H1 (cell line): Measurements from ENCODE around the gene CCSAP. TPM values are rescaled to one million over a fixed set of nuclear protein-coding genes. Genes with fewer than 3 reads are reported as not detected.
"Not testable (repeated sequence)": the region's sequence is repeated elsewhere in the genome, so short reads cannot be mapped to it uniquely, and the experiment has no call there.

Experiments used
- CTCF ChIA-PET: fragments of 300-600 bp; sonication (Branson Sonifier 250); formaldehyde crosslinking; loops from one replicate; lab custom pipeline; 2021; ENCODE audit not compliant: partially characterized antibody; lab: Charles Lee
- POLR2A ChIA-PET: fragments of 300-600 bp; sonication (Branson Sonifier 250); formaldehyde crosslinking; loops from one replicate; lab custom pipeline; 2021; ENCODE audit warnings: inconsistent platforms; ENCODE audit not compliant: partially characterized antibody; lab: Charles Lee
- DNase-seq, 2 experiments: peaks; one replicate each; pipeline versions ENCODE4 v3.0.0 to v3.0.0-alpha.2; 2010 to 2022; ENCODE audit warnings: low spot score in 2 of 2, low read depth in 1 of 2, mixed read lengths in 1 of 2
- FAIRE-seq: peaks from 2 replicates; lab custom pipeline; 2011; peaks lifted over from hg19 to GRCh38; lab: Jason Lieb, UNC
- H2AFZ ChIP-seq: 2 replicates; pipeline ENCODE4 v1.8.1; 2012; ENCODE audit warnings: low read length, inconsistent platforms
- H2AK5ac ChIP-seq: 2 replicates; pipeline ENCODE4 v1.6.1; 2013; ENCODE audit warnings: low read depth, low read length
- H2BK120ac ChIP-seq: replicated peaks from 2 replicates; pipeline ENCODE3; 2013; ENCODE audit warnings: low read depth, low read length, inconsistent platforms
- H2BK12ac ChIP-seq: 2 replicates; pipeline ENCODE4 v1.6.1; 2013; ENCODE audit warnings: low read depth, low read length
- H2BK15ac ChIP-seq: 2 replicates; pipeline ENCODE4 v1.6.1; 2013; ENCODE audit warnings: low read length
- H2BK20ac ChIP-seq: 2 replicates; pipeline ENCODE4 v1.6.1; 2013; ENCODE audit warnings: low read length
- H2BK5ac ChIP-seq: 2 replicates; pipeline ENCODE4 v1.6.1; 2013; ENCODE audit warnings: low read depth, low read length
- H3K14ac ChIP-seq: 2 replicates; pipeline ENCODE4 v1.6.1; 2013; ENCODE audit warnings: inconsistent platforms; ENCODE audit not compliant: insufficient read length
- H3K18ac ChIP-seq: 2 replicates; pipeline ENCODE4 v1.6.1; 2013; ENCODE audit warnings: low read length; ENCODE audit errors: extremely low read depth
- H3K23ac ChIP-seq: 2 replicates; pipeline ENCODE4 v1.6.1; 2013; ENCODE audit warnings: inconsistent platforms; ENCODE audit not compliant: insufficient read length
- H3K23me2 ChIP-seq: 2 replicates; pipeline ENCODE4 v1.6.1; 2013; ENCODE audit warnings: low read depth, low read length
- H3K27ac ChIP-seq: 2 replicates; pipeline ENCODE4 v1.6.1; 2011; ENCODE audit warnings: low read depth, low read length, inconsistent platforms
- H3K27me3 ChIP-seq, 4 experiments: replicated peaks in 1 of 4; 1 replicate in 1 of 4; 2 replicates in 3 of 4; pipeline versions ENCODE4 v1.6.1 to v1.8.1; 2011 to 2013; ENCODE audit warnings: low read length in 3 of 4, mild to moderate bottlenecking in 3 of 4, inconsistent platforms in 2 of 4, mixed read lengths in 2 of 4, moderate library complexity in 1 of 4; ENCODE audit not compliant: control insufficient read depth in 3 of 4, insufficient read depth in 3 of 4; ENCODE audit errors: extremely low read depth in 1 of 4
- H3K36me3 ChIP-seq, 4 experiments: 2 replicates each; pipeline versions ENCODE4 v1.6.1 to v1.8.1; 2011 to 2013; ENCODE audit warnings: mild to moderate bottlenecking in 4 of 4, low read length in 3 of 4, moderate library complexity in 2 of 4, control low read depth in 1 of 4, inconsistent platforms in 1 of 4; ENCODE audit not compliant: insufficient read depth in 4 of 4, control insufficient read depth in 2 of 4
- H3K4ac ChIP-seq: replicated peaks from 2 replicates; pipeline ENCODE3; 2013; ENCODE audit warnings: low read length, low read depth, mixed read lengths, inconsistent platforms; ENCODE audit not compliant: insufficient read length
- H3K4me1 ChIP-seq, 4 experiments: replicated peaks in 1 of 4; 1 replicate in 1 of 4; 2 replicates in 3 of 4; pipeline versions ENCODE4 v1.6.1 to v1.8.1; 2011 to 2013; ENCODE audit warnings: low read length in 3 of 4, inconsistent platforms in 2 of 4, mixed read lengths in 1 of 4; ENCODE audit not compliant: insufficient read depth in 4 of 4, control insufficient read depth in 3 of 4
- H3K4me2 ChIP-seq, 2 experiments: 2 replicates each; pipeline versions ENCODE4 v1.6.1 to v1.8.1; 2011 to 2013; ENCODE audit warnings: low read depth in 2 of 2, low read length in 2 of 2, control low read depth in 1 of 2, inconsistent platforms in 1 of 2, mild to moderate bottlenecking in 1 of 2; ENCODE audit not compliant: insufficient read depth in 1 of 2
- H3K4me3 ChIP-seq, 4 experiments: fragments of 200-600, 300-600 bp in 1 of 4; sonication (generic), shearing (Covaris generic), sonication (Bioruptor Twin) in 1 of 4; 2 replicates each; pipeline versions ENCODE4 v1.5.1 to v1.8.1; 2011 to 2016; ENCODE audit warnings: low read length in 4 of 4, low read depth in 3 of 4, control low read depth in 2 of 4, inconsistent platforms in 2 of 4, mild to moderate bottlenecking in 2 of 4, mixed read lengths in 1 of 4, moderate library complexity in 1 of 4; ENCODE audit not compliant: insufficient read depth in 2 of 4; ENCODE audit errors: extremely low read depth in 1 of 4
- H3K56ac ChIP-seq: replicated peaks from 2 replicates; pipeline ENCODE3; 2013; ENCODE audit warnings: low read depth, mild to moderate bottlenecking, mixed read lengths, low read length, inconsistent platforms; ENCODE audit not compliant: insufficient read length
- H3K79me1 ChIP-seq: 2 replicates; pipeline ENCODE4 v1.6.1; 2013; ENCODE audit warnings: low read depth, low read length, control low read depth
- H3K79me2 ChIP-seq, 2 experiments: 2 replicates each; pipeline versions ENCODE4 v1.6.1 to v1.8.1; 2012 to 2013; ENCODE audit warnings: low read length in 2 of 2, mild to moderate bottlenecking in 2 of 2, inconsistent platforms in 1 of 2; ENCODE audit not compliant: insufficient read depth in 2 of 2, control insufficient read depth in 1 of 2
- H3K9ac ChIP-seq, 4 experiments: replicated peaks in 1 of 4; 1 replicate in 1 of 4; 2 replicates in 3 of 4; pipeline versions ENCODE4 v1.6.1 to v1.8.1; 2011 to 2013; ENCODE audit warnings: low read depth in 3 of 4, low read length in 3 of 4, control low read depth in 2 of 4, mild to moderate bottlenecking in 2 of 4, moderate library complexity in 2 of 4, inconsistent platforms in 1 of 4; ENCODE audit errors: extremely low read depth in 1 of 4
- H3K9me3 ChIP-seq, 2 experiments: 2 replicates each; pipeline versions ENCODE4 v1.6.1 to v1.8.1; 2012 to 2013; ENCODE audit warnings: mild to moderate bottlenecking in 2 of 2, moderate library complexity in 2 of 2, control low read depth in 1 of 2, inconsistent platforms in 1 of 2, low read depth in 1 of 2, low read length in 1 of 2, mixed read lengths in 1 of 2; ENCODE audit not compliant: insufficient read depth in 2 of 2
- H4K20me1 ChIP-seq, 2 experiments: replicated peaks in 1 of 2; 2 replicates each; pipeline versions ENCODE3 to v1.8.1; 2011 to 2013; ENCODE audit warnings: inconsistent platforms in 2 of 2, low read length in 2 of 2, mild to moderate bottlenecking in 1 of 2; ENCODE audit not compliant: insufficient read depth in 2 of 2, control insufficient read depth in 1 of 2
- H4K5ac ChIP-seq: 2 replicates; pipeline ENCODE4 v1.6.1; 2013; ENCODE audit warnings: low read length, low read depth, mixed read lengths, inconsistent platforms; ENCODE audit not compliant: insufficient read length
- H4K8ac ChIP-seq: 2 replicates; pipeline ENCODE4 v1.8.0; 2013; ENCODE audit warnings: mild to moderate bottlenecking, moderate library complexity, low read length, inconsistent platforms; ENCODE audit not compliant: insufficient read depth; ENCODE audit errors: extremely low read depth
- H4K91ac ChIP-seq: replicated peaks from 2 replicates; pipeline ENCODE3; 2013; ENCODE audit warnings: low read length, mixed read lengths, inconsistent platforms; ENCODE audit not compliant: insufficient read length
- WGBS, 2 experiments: shearing (Covaris generic) in 1 of 2; methylation state at CpG; one replicate each; pipeline versions ENCODE4 v1.1.6 to v1.1.7; 2013 to 2015; ENCODE audit warnings: low lambda C conversion rate in 2 of 2, mixed read lengths in 2 of 2, inconsistent platforms in 1 of 2, low coverage in 1 of 2, missing lambda C conversion rate in 1 of 2; ENCODE audit not compliant: insufficient replicate concordance in 2 of 2, insufficient coverage in 1 of 2, insufficient read length in 1 of 2; ENCODE audit errors: extremely low coverage in 1 of 2, missing lambda C conversion rate in 1 of 2; 5-methylcytosine and 5-hydroxymethylcytosine counted together
- polyA plus RNA-seq, 7 experiments: library from polyadenylated mRNA; depleted of rRNA in 3 of 7; stranded (reverse) in 5 of 7; unstranded in 2 of 7; fragments of >200 nt in 5 of 7; fragments of 200-250 nt in 2 of 7; gene quantifications; 1 replicate in 5 of 7; 2 replicates in 1 of 7; 4 replicates in 1 of 7; pipeline versions ENCODE4 v1.2.1 to v1.2.3, GENCODE V29; 2011 to 2013; ENCODE audit warnings: missing spikeins in 2 of 7, mixed read lengths in 2 of 7
- total RNA-seq: library from RNA; stranded (reverse); fragmentation: NEBNext Ultra II Directional; extraction: Animal tissue kit (Norgen Biotek cat#: 25700); gene quantifications from 2 replicates; pipeline ENCODE4 v1.2.1, GENCODE V29; 2021

Gene CCSAP
- total and polyA plus RNA-seq, 2 of the 8 experiments (the other 6 are each of a cell fraction or from before 2014, with no cell fraction given): 3.5 to 17.2 TPM

GRCh38 chr1:229291686-229292085, 51.2 kb downstream of the CCSAP start:
- H4K5ac ChIP-seq, H2BK15ac ChIP-seq, H3K4me3 ChIP-seq, DNase-seq, H4K91ac ChIP-seq, H3K56ac ChIP-seq, H4K20me1 ChIP-seq, H2BK12ac ChIP-seq, H2AFZ ChIP-seq, H3K23me2 ChIP-seq, H3K27ac ChIP-seq, H3K4ac ChIP-seq, H4K8ac ChIP-seq, H2BK5ac ChIP-seq, POLR2A ChIA-PET, H2BK120ac ChIP-seq, H3K18ac ChIP-seq, FAIRE-seq, H3K14ac ChIP-seq, H3K4me2 ChIP-seq, H3K4me1 ChIP-seq, H3K36me3 ChIP-seq, H3K79me2 ChIP-seq, H3K23ac ChIP-seq, H2AK5ac ChIP-seq, H3K27me3 ChIP-seq, H3K9me3 ChIP-seq, H2BK20ac ChIP-seq, H3K9ac ChIP-seq, H3K79me1 ChIP-seq: not testable (repeated sequence)
- CTCF ChIA-PET: interaction anchor here (0.6 to 1.1 kb wide), 2 partner anchors 16 to 19 kb away, joined by 3 to 4 read pairs; no protein-coding TSS in a partner anchor
- 96% methylated on average over 3 of the region's 4 CpGs; no CpG with 5 or more reads in 1 of the 2 experiments for WGBS, 2 experiments
